Astrocyte (in vitro differentiated cells and primary cell): ENCODE data around the gene C17orf113.

Experiments used
- CTCF ChIP-seq: IDR thresholded peaks from 2 replicates; pipeline ENCODE4 v1.5.1; 2011; ENCODE audit warnings: low read depth, mild to moderate bottlenecking, inconsistent platforms, low read length, moderate library complexity; ENCODE audit not compliant: insufficient read depth
- EZH2 ChIP-seq: IDR thresholded peaks from 2 replicates; pipeline ENCODE4 v1.6.1; 2012; ENCODE audit warnings: mild to moderate bottlenecking, low read length, inconsistent platforms; ENCODE audit not compliant: insufficient read depth

GRCh38 chr17:42031584-42031983 is 18.8 kb downstream of the C17orf113 start:
- TF ChIP-seq CTCF (no peak), EZH2 (no peak)
